ENCODE results near the gene LRMDA.

The LRMDA gene

GRCh38 chr10:76305930-76306615 lies 874.6 kb downstream of the LRMDA start:
- no peak for DNase-seq
- no peak for ATAC-seq
- Mint-ChIP-seq H3K27ac (no peak overlapping the region), H3K9me3 (no peaks in the 10 kb centered on the region), H3K27me3 (no peaks in the 10 kb centered on the region), H3K4me1 (no peaks in the 10 kb centered on the region), H3K4me3 (no peak overlapping the region)

- Mint-ChIP-seq H3K4me1 (no peaks in the 10 kb centered on the region), H3K9me3 (no peaks in the 10 kb centered on the region), H3K27ac (no peak overlapping the region), H3K4me3 (no peak overlapping the region), H3K27me3 (no peaks in the 10 kb centered on the region)
- DNase-seq, result no peak
- peak; percentile 54 for ATAC-seq
These were observed 875.4 kb downstream of the LRMDA start for GRCh38 chr10:76306856-76307255.

DNA sequence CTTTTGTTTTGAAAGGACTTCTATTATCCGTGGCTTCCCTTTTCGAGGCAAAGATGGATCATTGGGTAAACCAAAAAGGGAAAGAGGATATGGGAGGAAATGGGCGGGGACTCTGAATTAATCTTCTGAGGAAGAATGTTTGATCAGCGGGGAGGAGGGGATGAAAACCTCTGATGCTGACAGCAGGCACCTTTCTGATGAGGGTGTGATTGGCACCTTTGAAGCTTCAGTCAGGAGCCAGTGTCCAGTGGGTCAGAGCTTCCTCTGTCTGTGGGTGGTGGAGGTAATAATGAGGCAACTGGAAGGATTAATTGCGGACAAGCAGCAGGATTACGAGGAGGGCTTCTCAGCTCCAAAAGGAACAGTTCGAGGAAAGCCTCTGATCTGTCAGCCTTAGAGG lies 877.6 kb downstream of the LRMDA start:
- ATAC-seq, result no peak
- Mint-ChIP-seq H3K9me3 (no peaks in the 10 kb centered on the region), H3K27me3 (no peaks in the 10 kb centered on the region), H3K27ac (no peak overlapping the region), H3K4me3 (no peak overlapping the region), H3K4me1 (no peaks in the 10 kb centered on the region)
- no peak for DNase-seq

GRCh38 chr10:76309741-76310587 lies 878.5 kb downstream of the LRMDA start:
- ATAC-seq, result no peak
- H3K27ac Mint-ChIP-seq, result no peak overlapping the region

DNA sequence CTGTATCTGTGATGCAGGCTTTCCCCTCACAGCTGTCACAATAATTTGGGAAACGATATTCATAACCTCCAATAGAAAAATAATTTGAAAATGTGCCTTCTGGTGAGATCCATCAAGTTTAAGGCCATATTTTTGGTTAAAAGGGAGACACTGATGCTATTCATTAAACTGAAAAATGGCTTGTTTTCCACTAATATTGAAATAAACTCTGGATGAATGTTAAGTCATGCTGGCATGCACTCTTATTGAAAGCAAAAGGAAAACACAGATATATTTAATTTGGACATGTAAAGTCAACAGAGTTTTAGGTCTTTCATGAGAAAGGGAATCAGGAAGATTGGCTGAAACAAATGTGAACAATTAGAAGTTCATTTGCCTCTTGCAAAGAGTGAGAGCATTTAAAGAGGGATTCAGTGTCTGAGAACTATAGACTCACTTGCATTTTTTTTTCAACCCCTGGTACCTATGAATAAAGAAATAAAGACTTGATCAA lies 879.2 kb downstream of the LRMDA start:
- no peaks in the 10 kb centered on the region for H3K4me1 Mint-ChIP-seq
- DNase-seq (no peak), ATAC-seq (no peak)
- H3K4me3 Mint-ChIP-seq, result no peak overlapping the region
- no peaks in the 10 kb centered on the region for H3K9me3 Mint-ChIP-seq
- H3K27me3 Mint-ChIP-seq, result no peaks in the 10 kb centered on the region
- H3K27ac Mint-ChIP-seq, result no peak overlapping the region

More at GRCh38 chr10:76309741-76310587, 878.5 kb downstream of the LRMDA start:
- H3K9me3 Mint-ChIP-seq, result no peaks in the 10 kb centered on the region
- no peak overlapping the region for H3K4me3 Mint-ChIP-seq
- no peaks in the 10 kb centered on the region for H3K27me3 Mint-ChIP-seq
- no peaks in the 10 kb centered on the region for H3K4me1 Mint-ChIP-seq
- DNase-seq, result no peak

DNA sequence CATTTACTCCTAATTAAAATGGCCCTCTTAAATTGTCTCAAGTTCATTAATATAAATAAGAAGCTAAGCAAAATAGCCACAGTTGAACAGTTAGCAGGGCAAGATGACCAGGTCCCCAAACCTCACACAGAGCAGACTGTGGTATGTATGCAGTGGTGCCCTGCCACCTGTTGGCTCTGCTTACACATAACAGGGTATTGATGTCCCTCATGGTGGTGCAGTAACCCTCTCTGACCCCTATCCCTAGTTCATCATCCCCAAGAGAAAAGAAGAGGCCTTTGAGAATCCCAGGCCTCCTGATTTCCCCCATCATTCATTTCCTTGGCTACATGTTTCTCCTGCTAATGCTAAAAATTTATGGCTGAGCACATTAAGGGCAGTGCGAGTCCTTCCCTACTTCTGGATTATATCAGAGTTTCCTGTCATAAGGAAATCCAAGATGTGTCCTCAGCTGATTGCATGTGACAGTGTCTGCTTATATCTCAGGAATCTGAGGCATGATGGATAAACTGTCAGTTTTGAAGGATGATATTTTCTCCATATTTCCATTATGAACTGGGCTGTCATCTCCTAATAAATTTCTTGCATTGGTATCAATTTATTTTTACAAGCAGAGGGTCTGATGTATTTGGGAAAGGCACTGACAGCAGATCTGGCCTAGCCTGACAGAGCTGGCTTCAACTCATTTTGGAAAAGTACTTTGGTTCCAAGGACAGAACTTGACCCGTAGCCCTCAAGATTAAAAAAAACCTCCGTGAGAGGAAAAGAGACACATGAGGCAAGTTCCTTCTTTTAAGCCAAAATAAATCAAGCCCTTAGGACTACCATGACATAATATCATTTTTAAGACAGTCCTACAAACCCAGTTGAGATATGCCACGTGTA lies 880.6 kb downstream of the LRMDA start:
- Mint-ChIP-seq H3K9me3 (no peaks in the 10 kb centered on the region), H3K4me1 (no peaks in the 10 kb centered on the region), H3K4me3 (no peak overlapping the region), H3K27ac (no peak overlapping the region), H3K27me3 (no peaks in the 10 kb centered on the region)
- DNase-seq (no peak), ATAC-seq (peak; percentile 57)

DNA sequence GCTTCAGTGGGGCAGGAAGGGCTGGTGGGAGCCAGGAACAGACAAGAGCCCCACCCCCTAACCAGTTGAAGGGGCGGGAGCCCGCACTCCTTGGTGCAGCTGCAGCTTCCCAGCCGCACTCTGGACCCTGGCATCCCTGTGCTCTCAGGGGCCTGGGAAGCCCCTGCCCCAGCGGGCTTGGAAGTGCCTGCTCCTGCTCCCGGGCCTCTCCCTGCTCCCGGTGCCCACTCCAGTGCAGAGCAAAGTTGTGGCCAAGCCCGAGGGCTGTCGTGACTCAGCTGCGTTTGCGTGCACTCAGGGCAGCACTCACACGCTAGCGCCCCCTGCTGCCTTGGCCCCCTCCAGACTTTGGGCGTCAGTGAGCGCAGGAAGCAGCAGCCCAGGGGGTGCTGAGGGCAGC lies 883.8 kb downstream of the LRMDA start:
- H3K9me3 Mint-ChIP-seq, result peaks cover 0 to 4% of the 10 kb centered on the region in 2 donors
- DNase-seq (no peak), ATAC-seq (no peak)
- no peaks in the 10 kb centered on the region for H3K27me3 Mint-ChIP-seq
- H3K4me3 Mint-ChIP-seq, result no peak overlapping the region
- no peak overlapping the region for H3K27ac Mint-ChIP-seq
- no peaks in the 10 kb centered on the region for H3K4me1 Mint-ChIP-seq

- Mint-ChIP-seq H3K4me1 (no peaks in the 10 kb centered on the region), H3K27ac (no peak overlapping the region), H3K4me3 (no peak overlapping the region), H3K9me3 (peaks cover 0 to 4% of the 10 kb centered on the region in 2 donors), H3K27me3 (no peaks in the 10 kb centered on the region)
- ATAC-seq (no peak), DNase-seq (no peak)
These were observed 884.8 kb downstream of the LRMDA start for GRCh38 chr10:76316234-76316633.

- Mint-ChIP-seq H3K4me1 (no peaks in the 10 kb centered on the region), H3K27ac (no peak overlapping the region), H3K27me3 (no peaks in the 10 kb centered on the region), H3K4me3 (no peak overlapping the region), H3K9me3 (peaks cover 0 to 4% of the 10 kb centered on the region in 2 donors)
- ATAC-seq (no peak), DNase-seq (no peak)
These were observed 885.7 kb downstream of the LRMDA start for GRCh38 chr10:76317078-76317477.

DNA sequence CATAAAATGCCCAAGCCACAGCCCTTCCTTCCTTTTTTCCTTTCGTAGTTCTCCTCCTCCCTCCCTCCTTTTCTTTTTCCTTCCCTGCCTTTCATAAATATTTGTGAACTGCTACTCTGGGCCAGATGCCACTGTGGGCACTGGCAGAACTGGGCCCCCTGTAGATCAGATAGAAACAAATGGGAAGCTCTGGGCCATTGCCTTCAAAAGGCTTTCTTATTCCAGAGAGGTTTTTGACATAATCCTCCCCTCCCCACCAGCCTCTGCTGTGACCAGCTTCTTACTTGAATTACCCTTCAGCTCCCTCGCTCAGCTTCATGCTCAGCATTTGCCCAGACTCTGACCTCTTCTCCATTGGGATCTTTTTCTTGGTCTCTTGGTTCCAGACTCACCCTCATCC lies 886.8 kb downstream of the LRMDA start:
- Mint-ChIP-seq H3K4me3 (no peak overlapping the region), H3K27me3 (no peaks in the 10 kb centered on the region), H3K27ac (no peak overlapping the region), H3K4me1 (no peaks in the 10 kb centered on the region), H3K9me3 (peaks cover 0 to 4% of the 10 kb centered on the region in 2 donors)
- DNase-seq, result no peak
- ATAC-seq, result no peak

DNA sequence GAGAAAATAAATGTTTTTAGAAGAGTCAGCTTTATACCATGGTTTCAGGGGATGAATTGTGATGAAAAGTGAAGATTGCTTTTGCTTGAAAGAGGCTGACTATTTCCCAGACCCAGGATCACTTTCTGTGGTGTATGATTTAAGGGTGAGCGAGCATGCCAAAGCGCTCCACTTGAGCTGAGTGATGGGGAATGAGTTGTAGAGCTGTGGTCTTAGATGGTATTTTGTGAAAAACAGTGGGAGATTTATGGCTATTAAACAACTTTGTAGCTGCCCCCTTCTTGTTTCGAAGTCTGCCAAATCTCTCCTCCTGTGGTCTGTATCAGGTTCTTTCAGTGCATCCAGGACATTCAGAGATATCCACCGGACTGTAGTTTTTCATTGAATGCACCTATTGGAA lies 888.2 kb downstream of the LRMDA start:
- ATAC-seq, result no peak
- H3K4me1 Mint-ChIP-seq, result no peaks in the 10 kb centered on the region
- H3K4me3 Mint-ChIP-seq, result no peak overlapping the region
- no peak overlapping the region for H3K27ac Mint-ChIP-seq
- peaks cover 0 to 4% of the 10 kb centered on the region in 2 donors for H3K9me3 Mint-ChIP-seq
- no peaks in the 10 kb centered on the region for H3K27me3 Mint-ChIP-seq
- no peak for DNase-seq

DNA sequence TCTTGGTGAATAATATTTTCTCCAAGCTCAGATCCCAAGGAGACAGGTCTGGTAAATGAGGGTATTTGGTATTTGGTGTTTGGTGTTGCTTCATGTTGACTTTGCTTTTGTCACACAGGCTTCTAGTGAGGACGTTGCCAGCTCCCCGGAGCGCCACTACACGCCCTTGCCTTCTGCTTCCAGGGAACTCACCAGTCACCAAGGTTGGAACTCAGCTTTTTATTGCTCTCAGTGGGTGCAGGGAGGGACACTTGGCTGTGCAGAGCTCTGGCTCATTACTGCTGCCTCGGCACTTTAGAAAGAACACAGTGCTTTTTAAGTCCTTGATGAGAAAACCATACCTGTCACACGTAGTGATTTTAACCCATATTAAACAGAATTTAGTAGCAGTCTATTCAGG lies 892.9 kb downstream of the LRMDA start:
- Mint-ChIP-seq H3K4me3 (no peak overlapping the region), H3K27me3 (no peaks in the 10 kb centered on the region), H3K4me1 (no peaks in the 10 kb centered on the region), H3K27ac (no peak overlapping the region), H3K9me3 (no peaks in the 10 kb centered on the region)
- DNase-seq (no peak), ATAC-seq (no peak)

DNA sequence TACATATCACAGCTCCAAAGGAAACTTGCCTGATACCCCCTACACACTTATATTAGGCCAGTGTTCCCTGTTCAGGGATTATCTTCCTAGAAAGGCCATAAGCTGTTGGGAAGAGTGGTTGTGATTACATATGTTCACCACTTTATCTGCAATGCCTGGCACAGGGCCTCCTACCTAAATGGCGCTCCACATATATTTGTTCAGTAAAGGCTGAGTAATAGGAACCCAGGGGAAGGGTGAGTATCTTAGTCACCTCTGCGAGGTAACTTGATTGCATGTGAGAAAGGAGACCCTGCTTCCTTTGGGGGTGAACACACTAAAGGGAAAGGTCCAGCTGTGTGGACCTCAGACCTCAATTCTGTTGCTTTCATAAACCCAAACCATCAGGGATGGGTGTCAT lies 896.0 kb downstream of the LRMDA start:
- no peak for DNase-seq
- H3K27ac Mint-ChIP-seq, result no peak overlapping the region
- no peak overlapping the region for H3K4me3 Mint-ChIP-seq
- H3K27me3 Mint-ChIP-seq, result no peaks in the 10 kb centered on the region
- H3K9me3 Mint-ChIP-seq, result no peaks in the 10 kb centered on the region
- H3K4me1 Mint-ChIP-seq, result no peaks in the 10 kb centered on the region
- ATAC-seq, result no peak

DNA sequence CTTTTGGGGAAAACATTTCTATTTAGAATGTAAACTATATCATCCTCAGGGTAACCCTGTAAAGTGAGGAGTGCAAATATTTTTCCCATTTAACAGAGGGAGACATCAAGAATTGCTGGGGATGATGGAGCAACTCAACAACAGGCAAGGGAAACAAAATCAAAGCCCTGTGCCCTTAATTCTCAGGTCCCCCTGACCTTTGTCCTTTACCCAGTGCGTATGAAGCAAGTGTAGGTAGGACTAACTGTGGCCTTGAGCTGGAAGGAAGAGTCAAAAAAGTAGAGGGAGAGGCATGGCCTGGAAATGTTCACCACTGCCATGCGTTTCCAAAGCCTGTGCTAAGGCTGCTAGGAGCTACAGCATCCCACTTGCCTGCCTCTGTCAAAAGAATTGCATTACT lies 896.9 kb downstream of the LRMDA start:
- DNase-seq, result no peak
- Mint-ChIP-seq H3K4me3 (no peak overlapping the region), H3K9me3 (no peaks in the 10 kb centered on the region), H3K27me3 (no peaks in the 10 kb centered on the region), H3K27ac (no peak overlapping the region), H3K4me1 (no peaks in the 10 kb centered on the region)
- no peak for ATAC-seq

- Mint-ChIP-seq H3K27me3 (no peaks in the 10 kb centered on the region), H3K4me1 (no peaks in the 10 kb centered on the region), H3K27ac (no peak overlapping the region), H3K9me3 (no peaks in the 10 kb centered on the region), H3K4me3 (no peak overlapping the region)
- DNase-seq (no peak), ATAC-seq (no peak)
These were observed 898.6 kb downstream of the LRMDA start for GRCh38 chr10:76329891-76330575.

All from stimulated activated naive CD8-positive, alpha-beta T cell treated with anti-CD3 and anti-CD28 coated beads, Interleukin-15, amount 100 ng/mL, for 72 hours (primary cell).